HepG2 (cell line): Measurements from ENCODE around the gene SART1. TPM values are rescaled to one million over a fixed set of nuclear protein-coding genes. Genes with fewer than 3 reads are reported as not detected.

ENCODE experiments used
- BCL6 ChIP-seq: IDR thresholded peaks from 2 replicates; pipeline ENCODE4 v1.6.1; 2016; ENCODE audit warnings: missing genetic modification reagents, missing compliant biosample characterization
- FOSL2 ChIP-seq: sonication (generic); formaldehyde crosslinking; IDR thresholded peaks from 2 replicates; pipeline ENCODE4 v1.4.0; 2020; ENCODE audit warnings: missing genetic modification reagents
- NFE2L1 ChIP-seq: sonication (generic); formaldehyde crosslinking; IDR thresholded peaks from 2 replicates; pipeline ENCODE4 v1.4.0; 2020; ENCODE audit warnings: missing genetic modification reagents, mild to moderate bottlenecking, borderline replicate concordance
- NR2F6 ChIP-seq, 2 experiments: IDR thresholded peaks; 2 replicates each; pipeline ENCODE4 v1.6.1; 2016; ENCODE audit warnings: antibody characterized with exemption in 1 of 2, mild to moderate bottlenecking in 1 of 2
- PRMT3 ChIP-seq: sonication (generic); formaldehyde crosslinking; IDR thresholded peaks from 2 replicates; pipeline ENCODE4 v1.8.1; 2022; ENCODE audit warnings: low read depth, mild to moderate bottlenecking, moderate library complexity, missing genetic modification reagents, borderline replicate concordance
- RBM39 ChIP-seq: fragments of 200-400 bp; formaldehyde crosslinking; IDR thresholded peaks from one replicate; pipeline ENCODE4 v1.6.1; 2018; ENCODE audit warnings: antibody characterized with exemption, mild to moderate bottlenecking, low read depth, low read length; ENCODE audit not compliant: poor library complexity, severe bottlenecking
- SMARCE1 ChIP-seq: fragments of 450-650 bp; IDR thresholded peaks from 2 replicates; pipeline ENCODE4 v1.6.1; 2017; ENCODE audit warnings: borderline replicate concordance
- SRY ChIP-seq: sonication (generic); formaldehyde crosslinking; IDR thresholded peaks from 2 replicates; pipeline ENCODE4 v1.8.0; 2022; ENCODE audit warnings: mild to moderate bottlenecking, missing genetic modification reagents
- XBP1 ChIP-seq: sonication (generic); formaldehyde crosslinking; IDR thresholded peaks from 2 replicates; pipeline ENCODE4 v1.5.0; 2020; ENCODE audit warnings: missing genetic modification reagents
- ZBTB20 ChIP-seq: sonication (generic); formaldehyde crosslinking; IDR thresholded peaks from 2 replicates; pipeline ENCODE4 v1.8.1; 2023; ENCODE audit warnings: missing genetic modification reagents, low read depth, mild to moderate bottlenecking, borderline replicate concordance
- ZIK1 ChIP-seq: sonication (generic); formaldehyde crosslinking; IDR thresholded peaks from 2 replicates; pipeline ENCODE4 v1.5.0; 2020; ENCODE audit warnings: mild to moderate bottlenecking, low read depth, missing genetic modification reagents, borderline replicate concordance
- ZNF256 ChIP-seq: sonication (generic); formaldehyde crosslinking; conservative IDR thresholded peaks from 2 replicates; pipeline ENCODE4 v1.4.0; 2020; ENCODE audit warnings: missing genetic modification reagents
- ZNF337 ChIP-seq: sonication (generic); formaldehyde crosslinking; IDR thresholded peaks from 2 replicates; pipeline ENCODE4 v1.5.1; 2020; ENCODE audit warnings: missing genetic modification reagents, low read depth, mild to moderate bottlenecking, borderline replicate concordance
- ZNF879 ChIP-seq: sonication (generic); formaldehyde crosslinking; IDR thresholded peaks from 2 replicates; pipeline ENCODE4 v1.8.1; 2023; ENCODE audit warnings: missing genetic modification reagents
- polyA plus RNA-seq, 8 experiments: library from polyadenylated mRNA; depleted of rRNA in 3 of 8; stranded (reverse) in 7 of 8; unstranded in 1 of 8; fragments of >200 nt; fragmentation: Illumina TruSeq in 4 of 8; extraction: Trizol in 4 of 8; gene quantifications; 2 replicates each; pipeline versions ENCODE4 v1.2.1 to v1.2.3, GENCODE V29; 2011 to 2016; ENCODE audit warnings: low read depth in 4 of 8, missing spikeins in 1 of 8, mixed read lengths in 1 of 8; ENCODE audit not compliant: insufficient read depth in 1 of 8
- total RNA-seq, 5 experiments: library from RNA; depleted of rRNA; stranded (reverse); fragments of >200 nt; fragmentation: Illumina TruSeq; extraction: Trizol; gene quantifications; 2 replicates each; pipeline ENCODE4 v1.2.3, GENCODE V29; 2016; ENCODE audit warnings: low read depth in 1 of 5
- TF ChIP-seq, protein P1 (sequence below), 2 experiments: sonication (generic) in 1 of 2; formaldehyde crosslinking in 1 of 2; IDR thresholded peaks; 2 replicates each; pipeline versions ENCODE4 v1.4.0 to v1.6.1; 2016 to 2020; ENCODE audit warnings: borderline replicate concordance in 1 of 2, low read depth in 1 of 2, mild to moderate bottlenecking in 1 of 2, missing genetic modification reagents in 1 of 2
- TF ChIP-seq, protein P2 (sequence below): IDR thresholded peaks from 2 replicates; pipeline ENCODE4 v1.6.1; 2016; ENCODE audit warnings: control low read depth
- TF ChIP-seq, protein P3 (sequence below): sonication (generic); formaldehyde crosslinking; conservative IDR thresholded peaks from 2 replicates; pipeline ENCODE4 v1.5.0; 2020; ENCODE audit warnings: missing genetic modification reagents
- TF ChIP-seq, protein P4 (sequence below): sonication (generic); formaldehyde crosslinking; IDR thresholded peaks from 2 replicates; pipeline ENCODE4 v1.5.0; 2020; ENCODE audit warnings: mild to moderate bottlenecking, missing genetic modification reagents, borderline replicate concordance

The SART1 gene
- total and polyA plus RNA-seq, 2 of the 13 experiments (the other 11 are each of a cell fraction or from before 2014, with no cell fraction given) = 11.3 to 22.5 TPM

DNA sequence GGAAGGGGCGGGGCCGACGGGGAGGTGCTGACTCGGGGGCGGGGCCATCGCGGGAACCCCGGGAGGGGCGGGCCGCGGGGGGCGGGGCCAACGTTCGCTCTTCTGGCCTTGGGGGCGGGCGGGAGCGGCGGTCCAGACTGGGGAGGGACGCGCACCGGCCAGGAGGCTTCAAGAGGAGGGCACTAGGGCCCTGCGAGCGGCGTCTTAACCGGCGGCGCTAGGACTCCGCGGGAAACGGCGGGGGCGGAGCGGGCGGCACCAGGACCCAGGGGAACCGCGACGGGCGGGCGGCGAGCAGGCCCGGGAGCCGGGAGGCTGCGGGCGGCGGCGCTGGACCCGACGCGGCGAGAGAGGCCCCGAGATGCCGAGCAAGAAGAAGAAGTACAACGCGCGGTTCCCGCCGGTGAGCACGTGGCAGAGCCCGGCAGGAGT is 42.4 kb upstream of the SART1 start, which contains the start of gene DRAP1 (continued):
- TF ChIP-seq, protein P1, sequence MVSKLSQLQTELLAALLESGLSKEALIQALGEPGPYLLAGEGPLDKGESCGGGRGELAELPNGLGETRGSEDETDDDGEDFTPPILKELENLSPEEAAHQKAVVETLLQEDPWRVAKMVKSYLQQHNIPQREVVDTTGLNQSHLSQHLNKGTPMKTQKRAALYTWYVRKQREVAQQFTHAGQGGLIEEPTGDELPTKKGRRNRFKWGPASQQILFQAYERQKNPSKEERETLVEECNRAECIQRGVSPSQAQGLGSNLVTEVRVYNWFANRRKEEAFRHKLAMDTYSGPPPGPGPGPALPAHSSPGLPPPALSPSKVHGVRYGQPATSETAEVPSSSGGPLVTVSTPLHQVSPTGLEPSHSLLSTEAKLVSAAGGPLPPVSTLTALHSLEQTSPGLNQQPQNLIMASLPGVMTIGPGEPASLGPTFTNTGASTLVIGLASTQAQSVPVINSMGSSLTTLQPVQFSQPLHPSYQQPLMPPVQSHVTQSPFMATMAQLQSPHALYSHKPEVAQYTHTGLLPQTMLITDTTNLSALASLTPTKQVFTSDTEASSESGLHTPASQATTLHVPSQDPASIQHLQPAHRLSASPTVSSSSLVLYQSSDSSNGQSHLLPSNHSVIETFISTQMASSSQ (IDR thresholded peaks at IDR 0.05; ENCODE audit: low read depth) = no peak
- TF ChIP-seq, protein P1 (CRISPR knock-in tag; IDR thresholded peaks at IDR 0.05; ENCODE audit: borderline replicate concordance) = peak; percentile 54; the same call in 1 of the 2 replicates
- TF ChIP-seq XBP1 (CRISPR knock-in tag) (no peak; the same call in 1 of the 2 replicates), BCL6 (peak; percentile 78), ZNF337 (CRISPR knock-in tag) (no peak), ZIK1 (CRISPR knock-in tag) (peak; percentile 74; the same call in 1 of the 2 replicates), NR2F6 (IDR thresholded peaks at IDR 0.05) (no peak), NR2F6 (CRISPR knock-in tag; IDR thresholded peaks at IDR 0.05) (peak; percentile 68), SMARCE1 (no peak), ZNF879 (CRISPR knock-in tag) (no peak), FOSL2 (CRISPR knock-in tag) (peak; percentile 79), SRY (CRISPR knock-in tag) (no peak), PRMT3 (CRISPR knock-in tag) (no peak), ZNF256 (CRISPR knock-in tag) (peak; percentile 32; the same call in 1 of the 2 replicates), NFE2L1 (CRISPR knock-in tag) (no peak), RBM39 (no peak), ZBTB20 (0 out of 2 replicates have a peak, but pooled peaks have one; percentile 28)
- TF ChIP-seq, protein P2, sequence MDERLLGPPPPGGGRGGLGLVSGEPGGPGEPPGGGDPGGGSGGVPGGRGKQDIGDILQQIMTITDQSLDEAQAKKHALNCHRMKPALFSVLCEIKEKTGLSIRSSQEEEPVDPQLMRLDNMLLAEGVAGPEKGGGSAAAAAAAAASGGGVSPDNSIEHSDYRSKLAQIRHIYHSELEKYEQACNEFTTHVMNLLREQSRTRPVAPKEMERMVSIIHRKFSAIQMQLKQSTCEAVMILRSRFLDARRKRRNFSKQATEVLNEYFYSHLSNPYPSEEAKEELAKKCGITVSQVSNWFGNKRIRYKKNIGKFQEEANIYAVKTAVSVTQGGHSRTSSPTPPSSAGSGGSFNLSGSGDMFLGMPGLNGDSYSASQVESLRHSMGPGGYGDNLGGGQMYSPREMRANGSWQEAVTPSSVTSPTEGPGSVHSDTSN = no peak
- TF ChIP-seq, protein P3, sequence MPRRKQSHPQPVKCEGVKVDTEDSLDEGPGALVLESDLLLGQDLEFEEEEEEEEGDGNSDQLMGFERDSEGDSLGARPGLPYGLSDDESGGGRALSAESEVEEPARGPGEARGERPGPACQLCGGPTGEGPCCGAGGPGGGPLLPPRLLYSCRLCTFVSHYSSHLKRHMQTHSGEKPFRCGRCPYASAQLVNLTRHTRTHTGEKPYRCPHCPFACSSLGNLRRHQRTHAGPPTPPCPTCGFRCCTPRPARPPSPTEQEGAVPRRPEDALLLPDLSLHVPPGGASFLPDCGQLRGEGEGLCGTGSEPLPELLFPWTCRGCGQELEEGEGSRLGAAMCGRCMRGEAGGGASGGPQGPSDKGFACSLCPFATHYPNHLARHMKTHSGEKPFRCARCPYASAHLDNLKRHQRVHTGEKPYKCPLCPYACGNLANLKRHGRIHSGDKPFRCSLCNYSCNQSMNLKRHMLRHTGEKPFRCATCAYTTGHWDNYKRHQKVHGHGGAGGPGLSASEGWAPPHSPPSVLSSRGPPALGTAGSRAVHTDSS (CRISPR knock-in tag) = no peak
- TF ChIP-seq, protein P4, sequence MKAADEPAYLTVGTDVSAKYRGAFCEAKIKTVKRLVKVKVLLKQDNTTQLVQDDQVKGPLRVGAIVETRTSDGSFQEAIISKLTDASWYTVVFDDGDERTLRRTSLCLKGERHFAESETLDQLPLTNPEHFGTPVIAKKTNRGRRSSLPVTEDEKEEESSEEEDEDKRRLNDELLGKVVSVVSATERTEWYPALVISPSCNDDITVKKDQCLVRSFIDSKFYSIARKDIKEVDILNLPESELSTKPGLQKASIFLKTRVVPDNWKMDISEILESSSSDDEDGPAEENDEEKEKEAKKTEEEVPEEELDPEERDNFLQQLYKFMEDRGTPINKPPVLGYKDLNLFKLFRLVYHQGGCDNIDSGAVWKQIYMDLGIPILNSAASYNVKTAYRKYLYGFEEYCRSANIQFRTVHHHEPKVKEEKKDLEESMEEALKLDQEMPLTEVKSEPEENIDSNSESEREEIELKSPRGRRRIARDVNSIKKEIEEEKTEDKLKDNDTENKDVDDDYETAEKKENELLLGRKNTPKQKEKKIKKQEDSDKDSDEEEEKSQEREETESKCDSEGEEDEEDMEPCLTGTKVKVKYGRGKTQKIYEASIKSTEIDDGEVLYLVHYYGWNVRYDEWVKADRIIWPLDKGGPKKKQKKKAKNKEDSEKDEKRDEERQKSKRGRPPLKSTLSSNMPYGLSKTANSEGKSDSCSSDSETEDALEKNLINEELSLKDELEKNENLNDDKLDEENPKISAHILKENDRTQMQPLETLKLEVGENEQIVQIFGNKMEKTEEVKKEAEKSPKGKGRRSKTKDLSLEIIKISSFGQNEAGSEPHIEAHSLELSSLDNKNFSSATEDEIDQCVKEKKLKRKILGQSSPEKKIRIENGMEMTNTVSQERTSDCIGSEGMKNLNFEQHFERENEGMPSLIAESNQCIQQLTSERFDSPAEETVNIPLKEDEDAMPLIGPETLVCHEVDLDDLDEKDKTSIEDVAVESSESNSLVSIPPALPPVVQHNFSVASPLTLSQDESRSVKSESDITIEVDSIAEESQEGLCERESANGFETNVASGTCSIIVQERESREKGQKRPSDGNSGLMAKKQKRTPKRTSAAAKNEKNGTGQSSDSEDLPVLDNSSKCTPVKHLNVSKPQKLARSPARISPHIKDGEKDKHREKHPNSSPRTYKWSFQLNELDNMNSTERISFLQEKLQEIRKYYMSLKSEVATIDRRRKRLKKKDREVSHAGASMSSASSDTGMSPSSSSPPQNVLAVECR (CRISPR knock-in tag) = peak; percentile 79; the same call in 1 of the 2 replicates
